ENCODE measurements around the gene HHAT. TPM values are rescaled to one million over a fixed set of nuclear protein-coding genes. Genes with fewer than 3 reads are reported as not detected.

HHAT gene
- polyA plus RNA-seq, 2 of the 4 experiments (the other 2 are of a cell fraction) = 3.8 to 4.5 TPM

DNA sequence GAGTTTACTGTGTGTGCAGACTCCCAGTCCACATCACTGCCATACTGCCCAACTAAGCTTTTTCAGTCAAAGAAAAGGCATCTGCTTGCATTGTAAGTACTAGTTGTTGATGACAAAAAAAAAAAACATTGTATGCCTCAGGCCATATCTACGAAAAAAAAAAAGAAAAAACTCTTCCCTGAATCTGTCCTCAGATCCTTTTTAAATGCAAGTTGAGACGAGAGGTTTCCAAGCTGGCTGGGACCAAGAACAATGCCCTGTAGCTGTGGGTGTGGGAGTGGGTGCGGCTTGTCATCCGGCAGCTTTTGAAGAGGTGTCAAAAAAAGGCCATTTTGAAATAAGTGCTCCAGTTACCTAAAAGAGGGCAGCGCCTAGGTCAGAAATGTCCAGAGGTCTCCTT lies 29.2 kb upstream of the HHAT start:
- POLR2A ChIA-PET = no interaction called here
- TF ChIP-seq ZNF302 (CRISPR knock-in tag; IDR thresholded peaks at IDR 0.05) (no peak), GATA3 (IDR thresholded peaks at IDR 0.05; ENCODE audit: borderline replicate concordance) (no peak)
- ATAC-seq (no peak), FAIRE-seq (no peak), DNase-seq (ENCODE audit: low read depth in 1 of 2, low spot score in 1 of 2) (no peak)
- no peaks in the 10 kb centered on the region for H3K9me3 ChIP-seq
- H3K4me3 ChIP-seq = no peak overlapping the region
- no peak overlapping the region for H3K4me2 ChIP-seq
- WGBS (ENCODE audit: missing lambda C conversion rate) = 45% methylated on average over 5 of the region's 5 CpGs
- H3K27ac ChIP-seq = no peak overlapping the region
- CTCF ChIA-PET = interaction anchor here (0.7 to 1.6 kb wide), 4 partner anchors 10 to 718 kb away, joined by 3 to 7 read pairs (median 4); no protein-coding TSS in a partner anchor
- H3K4me1 ChIP-seq = no peaks in the 10 kb centered on the region

DNA sequence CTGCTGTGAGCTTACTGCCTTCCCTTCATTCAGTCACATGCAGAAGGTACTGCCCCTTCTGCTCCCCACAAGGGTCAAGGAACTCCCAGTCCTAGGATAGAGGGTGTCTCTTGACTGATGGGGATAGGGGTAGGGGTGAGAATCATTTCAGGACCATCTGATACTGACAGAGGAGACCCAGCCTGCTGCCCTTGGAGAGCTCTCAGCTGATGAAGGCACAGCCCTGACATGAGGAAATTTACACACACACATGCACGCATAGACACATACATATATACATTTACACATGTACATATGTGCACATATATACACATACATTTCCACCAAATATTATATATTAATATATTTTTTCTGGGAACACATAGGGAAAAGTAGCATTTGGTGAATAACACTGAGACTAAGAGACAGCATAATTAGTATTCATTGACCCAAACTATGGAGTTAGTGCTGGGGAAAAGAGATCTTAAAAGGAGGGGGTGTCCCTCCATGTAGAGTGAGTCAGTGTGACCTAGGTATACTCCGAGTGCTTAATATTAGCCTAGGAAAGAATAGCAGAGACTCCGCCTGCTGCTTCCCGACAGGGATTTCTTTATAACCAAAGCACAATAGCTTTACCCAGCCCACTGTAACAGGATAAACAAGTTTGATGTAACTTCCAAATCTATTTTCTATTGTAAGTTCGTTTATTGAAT lies 27.6 kb upstream of the HHAT start:
- CTCF ChIA-PET = interaction anchor here (1.1 to 3.8 kb wide), 5 partner anchors 8 to 157 kb away, joined by 3 to 21 read pairs (median 6); no protein-coding TSS in a partner anchor
- ATAC-seq = no peak
- Histone ChIP-seq H3K27ac (no peak overlapping the region), H3K4me2 (no peak overlapping the region), H3K4me1 (no peaks in the 10 kb centered on the region), H3K4me3 (no peak overlapping the region), H3K9me3 (no peaks in the 10 kb centered on the region)
- POLR2A ChIA-PET = no interaction called here
- no peak for DNase-seq (ENCODE audit: low read depth in 1 of 2, low spot score in 1 of 2)
- TF ChIP-seq ZSCAN20 (CRISPR knock-in tag; IDR thresholded peaks at IDR 0.05) (no peak), TFCP2L1 (CRISPR knock-in tag; IDR thresholded peaks at IDR 0.05) (no peak), EHMT2 (IDR thresholded peaks at IDR 0.05; ENCODE audit: low read depth) (no peak), SMC3 (IDR thresholded peaks at IDR 0.05) (no peak), ZNF302 (CRISPR knock-in tag; IDR thresholded peaks at IDR 0.05) (no peak), CBX8 (IDR thresholded peaks at IDR 0.05) (no peak), HOXA7 (CRISPR knock-in tag; IDR thresholded peaks at IDR 0.05) (no peak), JUN (IDR thresholded peaks at IDR 0.05) (no peak), KDM1A (IDR thresholded peaks at IDR 0.05; ENCODE audit: low read depth) (no peak), POLR2A (IDR thresholded peaks at IDR 0.05; ENCODE audit: low read length) (no peak), EHF (CRISPR knock-in tag; IDR thresholded peaks at IDR 0.05) (no peak), BHLHE40 (IDR thresholded peaks at IDR 0.05; ENCODE audit: low read depth, low read length) (no peak), NFE2L2 (conservative IDR thresholded peaks at IDR 0.05; ENCODE audit: low read length) (no peak), HOXB5 (CRISPR knock-in tag; IDR thresholded peaks at IDR 0.05) (no peak)
- TF ChIP-seq, protein P1, sequence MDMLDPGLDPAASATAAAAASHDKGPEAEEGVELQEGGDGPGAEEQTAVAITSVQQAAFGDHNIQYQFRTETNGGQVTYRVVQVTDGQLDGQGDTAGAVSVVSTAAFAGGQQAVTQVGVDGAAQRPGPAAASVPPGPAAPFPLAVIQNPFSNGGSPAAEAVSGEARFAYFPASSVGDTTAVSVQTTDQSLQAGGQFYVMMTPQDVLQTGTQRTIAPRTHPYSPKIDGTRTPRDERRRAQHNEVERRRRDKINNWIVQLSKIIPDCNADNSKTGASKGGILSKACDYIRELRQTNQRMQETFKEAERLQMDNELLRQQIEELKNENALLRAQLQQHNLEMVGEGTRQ (IDR thresholded peaks at IDR 0.05) = no peak
- TF ChIP-seq, protein P2, sequence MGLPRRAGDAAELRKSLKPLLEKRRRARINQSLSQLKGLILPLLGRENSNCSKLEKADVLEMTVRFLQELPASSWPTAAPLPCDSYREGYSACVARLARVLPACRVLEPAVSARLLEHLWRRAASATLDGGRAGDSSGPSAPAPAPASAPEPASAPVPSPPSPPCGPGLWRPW (IDR thresholded peaks at IDR 0.05) = no peak
- whole genome bisulfite sequencing (ENCODE audit: missing lambda C conversion rate) = 54% methylated on average over 5 of the region's 5 CpGs
- no peak for FAIRE-seq

DNA sequence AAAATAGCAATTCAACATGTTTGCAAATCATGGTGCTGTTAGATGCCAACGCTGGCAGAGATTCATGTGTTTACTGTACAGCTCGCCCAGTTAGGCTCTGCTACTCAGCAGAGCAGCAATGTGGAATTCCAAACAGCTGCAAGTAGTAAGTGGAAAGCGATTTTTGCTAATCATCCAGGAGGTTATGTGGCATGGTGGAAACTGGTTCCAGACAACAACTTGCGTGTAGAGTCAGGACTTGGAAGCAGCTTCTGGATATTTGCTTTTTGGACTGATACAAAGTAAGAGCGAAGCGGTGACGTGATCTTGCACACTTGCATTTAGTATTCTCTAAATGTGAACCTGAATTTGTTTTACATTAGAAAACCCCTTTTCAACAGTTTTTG lies 27.1 kb upstream of the HHAT start:
- ChIA-PET POLR2A (no interaction called here), CTCF (interaction anchor here (1.1 to 3.8 kb wide), 5 partner anchors 8 to 158 kb away, joined by 3 to 21 read pairs (median 6); no protein-coding TSS in a partner anchor)
- no peak overlapping the region for H3K4me3 ChIP-seq
- TF ChIP-seq MAZ (IDR thresholded peaks at IDR 0.05; ENCODE audit: borderline replicate concordance, low read depth, low read length) (no peak), CBX2 (IDR thresholded peaks at IDR 0.05; ENCODE audit: borderline replicate concordance, low read depth) (no peak)
- H3K4me2 ChIP-seq = no peak overlapping the region
- no peak overlapping the region for H3K27ac ChIP-seq
- DNase-seq (ENCODE audit: low read depth in 1 of 2, low spot score in 1 of 2) (no peak), ATAC-seq (no peak), FAIRE-seq (no peak)
- no peaks in the 10 kb centered on the region for H3K4me1 ChIP-seq
- 74% methylated on average over 7 of the region's 7 CpGs for WGBS (ENCODE audit: missing lambda C conversion rate)
- H3K9me3 ChIP-seq = no peaks in the 10 kb centered on the region

DNA sequence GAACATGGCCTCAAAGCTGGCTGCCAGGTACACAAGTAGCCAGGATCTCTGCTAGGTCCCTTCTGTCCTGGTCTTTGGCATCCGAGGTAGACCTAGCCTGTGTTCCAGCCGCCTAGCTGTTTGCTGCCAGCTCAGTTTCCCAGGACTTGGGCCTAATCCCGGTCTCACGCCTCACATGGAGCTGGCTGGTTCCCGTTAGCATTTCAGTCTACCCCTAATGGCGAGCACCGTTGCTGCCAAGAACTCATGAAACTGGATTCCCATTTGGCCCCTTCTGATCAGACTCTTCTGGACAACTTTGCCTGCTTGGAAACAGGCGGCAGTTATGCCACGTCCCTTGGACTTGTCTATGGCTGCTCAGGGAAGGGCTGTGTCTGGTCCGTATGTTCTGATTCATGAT lies 26.2 kb upstream of the HHAT start:
- FAIRE-seq = no peak
- H3K4me3 ChIP-seq = no peak overlapping the region
- no peak overlapping the region for H3K4me2 ChIP-seq
- 70% methylated on average over 10 of the region's 10 CpGs for WGBS (ENCODE audit: missing lambda C conversion rate)
- CTCF ChIA-PET = interaction anchor here (1.0 to 3.8 kb wide), 6 partner anchors 8 to 160 kb away, joined by 3 to 21 read pairs (median 6); no protein-coding TSS in a partner anchor
- ATAC-seq = no peak
- no peak for DNase-seq (ENCODE audit: low read depth in 1 of 2, low spot score in 1 of 2)
- no peaks in the 10 kb centered on the region for H3K9me3 ChIP-seq
- H3K4me1 ChIP-seq = no peaks in the 10 kb centered on the region
- no peak overlapping the region for H3K27ac ChIP-seq
- TF ChIP-seq HEYL (CRISPR knock-in tag; IDR thresholded peaks at IDR 0.05) (no peak), CBX2 (IDR thresholded peaks at IDR 0.05; ENCODE audit: borderline replicate concordance, low read depth) (no peak), CHD4 (IDR thresholded peaks at IDR 0.05; ENCODE audit: borderline replicate concordance) (no peak), JUNB (IDR thresholded peaks at IDR 0.05) (no peak), MYC (IDR thresholded peaks at IDR 0.05; ENCODE audit: borderline replicate concordance, low read length) (no peak), CEBPB (IDR thresholded peaks at IDR 0.05) (no peak), GATA3 (IDR thresholded peaks at IDR 0.05; ENCODE audit: borderline replicate concordance) (no peak)
- TF ChIP-seq, protein P1 (IDR thresholded peaks at IDR 0.05) = no peak
- TF ChIP-seq, protein P3, sequence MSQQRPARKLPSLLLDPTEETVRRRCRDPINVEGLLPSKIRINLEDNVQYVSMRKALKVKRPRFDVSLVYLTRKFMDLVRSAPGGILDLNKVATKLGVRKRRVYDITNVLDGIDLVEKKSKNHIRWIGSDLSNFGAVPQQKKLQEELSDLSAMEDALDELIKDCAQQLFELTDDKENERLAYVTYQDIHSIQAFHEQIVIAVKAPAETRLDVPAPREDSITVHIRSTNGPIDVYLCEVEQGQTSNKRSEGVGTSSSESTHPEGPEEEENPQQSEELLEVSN (IDR thresholded peaks at IDR 0.05; ENCODE audit: borderline replicate concordance, low read depth) = no peak
- POLR2A ChIA-PET = no interaction called here
